Measurements from ENCODE around the gene MOB2.

GRCh38 chr11:1523077-1523476 lies 36.5 kb upstream of the MOB2 start:
- TF ChIP-seq CTCF (IDR thresholded peaks at IDR 0.05) (no peak), POLR2A (IDR thresholded peaks at IDR 0.05) (no peak), POLR2AphosphoS5 (IDR thresholded peaks at IDR 0.05; ENCODE audit: insufficient read depth in 1 of 2, low read depth in 1 of 2) (no peak)

All from vagina (tissue), 2 donors.